ENCODE data around the gene ACER2.

ACER2 gene

GRCh38 chr9:19493876-19494275 lies 85.1 kb downstream of the ACER2 start:
- Mint-ChIP-seq H3K27me3 (ENCODE audit: low read depth, poor library complexity) (peaks cover 9% of the 10 kb centered on the region), H3K36me3 (ENCODE audit: low read depth) (no peaks in the 10 kb centered on the region), H3K27ac (no peak overlapping the region), H3K4me1 (peaks cover 52% of the 10 kb centered on the region), H3K9me3 (peaks cover 4% of the 10 kb centered on the region), H3K4me3 (no peak overlapping the region)
- no peak for TF ChIP-seq CTCF (IDR thresholded peaks at IDR 0.05)
- DNase-seq = no peak

DNA sequence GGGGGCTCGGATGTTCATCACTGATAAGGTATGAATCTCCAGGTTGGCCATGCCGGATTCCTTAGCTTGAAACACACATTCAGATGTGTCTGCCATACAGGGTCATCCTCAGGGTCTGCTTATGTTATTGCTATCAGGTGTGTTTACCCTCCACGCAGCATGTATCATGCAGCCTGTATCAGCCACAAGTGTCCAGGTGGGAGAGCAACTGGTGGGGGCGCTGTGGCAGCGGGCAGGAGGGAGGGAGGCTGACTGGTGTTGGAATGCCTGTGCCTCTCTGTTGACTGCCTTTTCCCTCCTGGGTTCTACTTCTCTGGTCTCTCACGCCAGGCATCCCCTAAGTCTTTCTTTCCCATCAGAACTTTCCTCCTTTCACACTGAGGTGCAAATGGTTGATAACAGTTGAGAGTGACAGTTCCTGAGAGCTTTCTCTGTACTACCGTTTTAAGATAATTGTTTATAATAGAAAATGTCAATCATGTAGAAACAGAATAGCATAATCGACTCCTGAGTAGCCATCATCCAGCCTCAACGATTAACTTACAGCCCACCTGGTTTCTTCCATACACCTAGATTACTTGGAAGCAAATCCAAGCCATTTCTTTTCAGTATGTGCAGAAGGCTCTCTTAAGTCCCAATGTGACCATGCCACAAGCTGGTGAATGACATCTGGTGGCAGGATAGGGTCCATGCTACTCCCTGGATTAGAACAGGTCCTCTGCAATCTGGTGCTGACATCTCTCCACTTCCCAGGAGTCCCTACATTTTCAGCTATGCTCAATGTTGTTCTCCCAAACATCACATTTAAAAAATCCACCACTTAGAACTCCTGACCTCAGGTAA lies 86.6 kb downstream of the ACER2 start:
- Mint-ChIP-seq H3K36me3 (ENCODE audit: low read depth) (peaks cover 5% of the 10 kb centered on the region), H3K4me1 (peaks cover 52% of the 10 kb centered on the region), H3K27ac (peak overlapping the region; percentile 78), H3K9me3 (peaks cover 17% of the 10 kb centered on the region), H3K4me3 (no peak overlapping the region), H3K27me3 (ENCODE audit: low read depth, poor library complexity) (peaks cover 7% of the 10 kb centered on the region)
- TF ChIP-seq CTCF (IDR thresholded peaks at IDR 0.05) = no peak
- DNase-seq = no peak

GRCh38 chr9:19496321-19497050 lies 87.7 kb downstream of the ACER2 start:
- H3K4me1 Mint-ChIP-seq = peaks cover 52% of the 10 kb centered on the region
- H3K27ac Mint-ChIP-seq = peak overlapping the region; percentile 78
- peaks cover 15% of the 10 kb centered on the region for H3K36me3 Mint-ChIP-seq (ENCODE audit: low read depth)
- no peak for TF ChIP-seq CTCF (IDR thresholded peaks at IDR 0.05)
- no peak for DNase-seq
- H3K27me3 Mint-ChIP-seq (ENCODE audit: low read depth, poor library complexity) = peaks cover 6% of the 10 kb centered on the region
- no peak overlapping the region for H3K4me3 Mint-ChIP-seq
- H3K9me3 Mint-ChIP-seq = peaks cover 28% of the 10 kb centered on the region

GRCh38 chr9:19497276-19497675 lies 88.5 kb downstream of the ACER2 start:
- TF ChIP-seq CTCF (IDR thresholded peaks at IDR 0.05) = no peak
- H3K4me3 Mint-ChIP-seq = peak overlapping the region; percentile 26
- H3K9me3 Mint-ChIP-seq = peaks cover 36% of the 10 kb centered on the region
- H3K27me3 Mint-ChIP-seq (ENCODE audit: low read depth, poor library complexity) = peaks cover 3% of the 10 kb centered on the region
- peak overlapping the region; percentile 78 for H3K27ac Mint-ChIP-seq
- peaks cover 22% of the 10 kb centered on the region for H3K36me3 Mint-ChIP-seq (ENCODE audit: low read depth)
- no peak for DNase-seq
- H3K4me1 Mint-ChIP-seq = peaks cover 52% of the 10 kb centered on the region

GRCh38 chr9:19498015-19498414 lies 89.2 kb downstream of the ACER2 start:
- H3K36me3 Mint-ChIP-seq (ENCODE audit: low read depth) = peaks cover 24% of the 10 kb centered on the region
- H3K27ac Mint-ChIP-seq = no peak overlapping the region
- no peak for DNase-seq
- TF ChIP-seq CTCF (IDR thresholded peaks at IDR 0.05) = no peak
- H3K4me1 Mint-ChIP-seq = peaks cover 49% of the 10 kb centered on the region
- peaks cover 43% of the 10 kb centered on the region for H3K9me3 Mint-ChIP-seq
- peaks cover 4% of the 10 kb centered on the region for H3K27me3 Mint-ChIP-seq (ENCODE audit: low read depth, poor library complexity)
- no peak overlapping the region for H3K4me3 Mint-ChIP-seq

Measured in nephron progenitor cell (in vitro differentiated cells).